ENCODE data around the gene EPPIN. TPM values are rescaled to one million over a fixed set of nuclear protein-coding genes. Genes with fewer than 3 reads are reported as not detected.

Gene EPPIN
- total and polyA plus RNA-seq, 2 of the 8 experiments (the other 6 are each of a cell fraction or from before 2014, with no cell fraction given): 0.06 TPM; not detected in 1

DNA sequence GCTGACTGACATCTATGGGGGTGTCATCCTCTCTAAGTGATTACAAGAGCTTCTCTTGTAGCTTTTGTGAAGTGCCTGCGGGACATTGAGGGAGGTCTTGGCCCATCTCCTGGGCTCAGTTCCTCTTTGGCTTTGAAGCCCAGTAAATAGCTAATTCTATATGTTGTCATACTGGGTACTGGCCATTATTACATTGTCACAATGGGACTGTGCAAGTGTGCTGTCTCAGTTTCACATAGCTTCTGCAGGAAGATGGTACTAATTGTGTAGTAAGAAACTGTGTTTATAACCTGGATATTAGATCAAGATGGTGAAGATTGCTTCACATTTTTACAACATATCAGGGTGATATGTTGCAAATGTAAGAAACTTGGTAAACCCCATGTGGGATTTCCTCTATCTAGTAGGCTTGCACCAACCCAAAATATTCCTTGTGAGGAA is 51.7 kb downstream of the EPPIN start:
- no peaks in the 10 kb centered on the region for H3K27me3 ChIP-seq (replicated peaks in 1 of 4; ENCODE audit: control insufficient read depth in 3 of 4, extremely low read depth in 1 of 4, insufficient read depth in 3 of 4, low read length in 3 of 4)
- H3K4me3 ChIP-seq (ENCODE audit: extremely low read depth in 1 of 4, insufficient read depth in 2 of 4, low read depth in 3 of 4, low read length in 4 of 4): no peak overlapping the region
- ChIA-PET CTCF (ENCODE audit: partially characterized antibody) (interaction anchor here (1.0 kb wide), 1 partner anchor 173 kb away, joined by 3 read pairs; no protein-coding TSS in a partner anchor), POLR2A (ENCODE audit: partially characterized antibody) (interaction anchor here (0.6 kb wide), 1 partner anchor 90 kb away, joined by 3 read pairs; no protein-coding TSS in a partner anchor)
- no peaks in the 10 kb centered on the region for H3K79me1 ChIP-seq (ENCODE audit: low read depth, low read length)
- H4K20me1 ChIP-seq (replicated peaks in 1 of 2; ENCODE audit: control insufficient read depth in 1 of 2, insufficient read depth in 2 of 2, low read length in 2 of 2): no peaks in the 10 kb centered on the region
- H2BK120ac ChIP-seq (replicated peaks; ENCODE audit: low read depth, low read length): no peak overlapping the region
- no peak overlapping the region for H3K18ac ChIP-seq (ENCODE audit: extremely low read depth, low read length)
- H3K4ac ChIP-seq (replicated peaks; ENCODE audit: insufficient read length, low read depth, low read length): no peak overlapping the region
- no peak overlapping the region for H2BK15ac ChIP-seq (ENCODE audit: low read length)
- 85% methylated on average over 1 of the region's 1 CpG; no CpG with 5 or more reads in 1 of the 2 experiments for WGBS, 2 experiments (ENCODE audit: extremely low coverage in 1 of 2, insufficient coverage in 1 of 2, insufficient read length in 1 of 2, insufficient replicate concordance in 2 of 2, low coverage in 1 of 2, low lambda C conversion rate in 2 of 2, missing lambda C conversion rate in 1 of 2)
- H4K8ac ChIP-seq (ENCODE audit: extremely low read depth, insufficient read depth, low read length): no peak overlapping the region
- no peaks in the 10 kb centered on the region for H3K9me3 ChIP-seq (ENCODE audit: insufficient read depth in 2 of 2, low read depth in 1 of 2, low read length in 1 of 2)
- H2AK5ac ChIP-seq (ENCODE audit: low read depth, low read length): no peak overlapping the region
- no peak for DNase-seq (ENCODE audit: low read depth in 1 of 2, low spot score in 2 of 2)
- no peak overlapping the region for H2BK12ac ChIP-seq (ENCODE audit: low read depth, low read length)
- H3K23ac ChIP-seq (ENCODE audit: insufficient read length): no peak overlapping the region
- no peaks in the 10 kb centered on the region for H3K23me2 ChIP-seq (ENCODE audit: low read depth, low read length)
- H2BK20ac ChIP-seq (ENCODE audit: low read length): no peak overlapping the region
- no peak overlapping the region for H3K9ac ChIP-seq (replicated peaks in 1 of 4; ENCODE audit: extremely low read depth in 1 of 4, low read depth in 3 of 4, low read length in 3 of 4)
- H3K36me3 ChIP-seq (ENCODE audit: control insufficient read depth in 2 of 4, insufficient read depth in 4 of 4, low read length in 3 of 4): no peaks in the 10 kb centered on the region
- H2AFZ ChIP-seq (ENCODE audit: low read length): no peak overlapping the region
- 0 out of 7 replicates have a peak, but pooled peaks cover 0 to 3% (median 0%) of the 10 kb centered on the region in 4 experiments for H3K4me1 ChIP-seq (replicated peaks in 1 of 4; ENCODE audit: control insufficient read depth in 3 of 4, insufficient read depth in 4 of 4, low read length in 3 of 4)
- no peak overlapping the region for H3K4me2 ChIP-seq (ENCODE audit: insufficient read depth in 1 of 2, low read depth in 2 of 2, low read length in 2 of 2)
- H3K56ac ChIP-seq (replicated peaks; ENCODE audit: insufficient read length, low read depth, low read length): no peak overlapping the region
- no peak overlapping the region for H4K5ac ChIP-seq (ENCODE audit: insufficient read length, low read depth, low read length)
- no peak for FAIRE-seq
- no peak overlapping the region for H3K14ac ChIP-seq (ENCODE audit: insufficient read length)
- TF ChIP-seq POU5F1 (IDR thresholded peaks at IDR 0.05; ENCODE audit: low read depth, low read length) (no peak), USF2 (IDR thresholded peaks at IDR 0.05; ENCODE audit: low read length) (no peak)
- no peaks in the 10 kb centered on the region for H3K79me2 ChIP-seq (ENCODE audit: control insufficient read depth in 1 of 2, insufficient read depth in 2 of 2, low read length in 2 of 2)
- H4K91ac ChIP-seq (replicated peaks; ENCODE audit: insufficient read length, low read length): no peak overlapping the region
- H2BK5ac ChIP-seq (ENCODE audit: low read depth, low read length): no peak overlapping the region
- no peak overlapping the region for H3K27ac ChIP-seq (ENCODE audit: low read depth, low read length)

Small RNA genes lying within 50 kb of the gene (small RNA-seq; reads per million reads assigned to genes)
- gene AL031663.1 (ENCODE audit: insufficient read depth) (not detected), gene HSPD1P21 (ENCODE audit: insufficient read depth) (not detected), gene RNA5SP485 (ENCODE audit: insufficient read depth) (not detected)

Other genes with a start within 250 kb of the EPPIN start
- gene RBPJL, start 240.6 kb downstream of the EPPIN start, total RNA-seq (2021; fragmentation: NEBNext Ultra II Directional; extraction: Animal tissue kit (Norgen Biotek cat#: 25700)): 0.67 and 0.73 TPM in 2 replicates
- 1.3 and 1.5 TPM in 2 replicates for gene RBPJL, start 240.6 kb downstream of the EPPIN start, polyA plus RNA-seq (2011; rRNA removed)
- gene MATN4, start 239.1 kb downstream of the EPPIN start, total RNA-seq (2021; fragmentation: NEBNext Ultra II Directional; extraction: Animal tissue kit (Norgen Biotek cat#: 25700)): 4.0 and 4.4 TPM in 2 replicates
- 2.1 and 3.6 TPM in 2 replicates for gene MATN4, start 239.1 kb downstream of the EPPIN start, polyA plus RNA-seq (2011; rRNA removed)
- 59.2 and 60.2 TPM in 2 replicates for gene SDC4, start 199.0 kb downstream of the EPPIN start, total RNA-seq (2021; fragmentation: NEBNext Ultra II Directional; extraction: Animal tissue kit (Norgen Biotek cat#: 25700))
- gene SDC4, start 199.0 kb downstream of the EPPIN start, polyA plus RNA-seq (2011; rRNA removed): 29.9 and 34.6 TPM in 2 replicates
- gene SYS1, start 184.2 kb downstream of the EPPIN start, total RNA-seq (2021; fragmentation: NEBNext Ultra II Directional; extraction: Animal tissue kit (Norgen Biotek cat#: 25700)): 18.2 and 19.6 TPM in 2 replicates
- gene SYS1, start 184.2 kb downstream of the EPPIN start, polyA plus RNA-seq (2011; rRNA removed): 50.8 and 57.4 TPM in 2 replicates
- not detected in 2 replicates for gene TP53TG5, start 169.1 kb downstream of the EPPIN start, total RNA-seq (2021; fragmentation: NEBNext Ultra II Directional; extraction: Animal tissue kit (Norgen Biotek cat#: 25700))
- not detected in 2 replicates for gene TP53TG5, start 169.1 kb downstream of the EPPIN start, polyA plus RNA-seq (2011; rRNA removed)
- gene DBNDD2, start 139.1 kb downstream of the EPPIN start, total RNA-seq (2021; fragmentation: NEBNext Ultra II Directional; extraction: Animal tissue kit (Norgen Biotek cat#: 25700)): 50.1 and 55.8 TPM in 2 replicates
- 95.5 and 96.3 TPM in 2 replicates for gene DBNDD2, start 139.1 kb downstream of the EPPIN start, polyA plus RNA-seq (2011; rRNA removed)
- 64.3 and 66.0 TPM in 2 replicates for gene PIGT, start 131.3 kb downstream of the EPPIN start, total RNA-seq (2021; fragmentation: NEBNext Ultra II Directional; extraction: Animal tissue kit (Norgen Biotek cat#: 25700))
- gene PIGT, start 131.3 kb downstream of the EPPIN start, polyA plus RNA-seq (2011; rRNA removed): 89.7 and 113 TPM in 2 replicates
- gene WFDC2, start 77.6 kb downstream of the EPPIN start, total RNA-seq (2021; fragmentation: NEBNext Ultra II Directional; extraction: Animal tissue kit (Norgen Biotek cat#: 25700)): 77.9 and 86.0 TPM in 2 replicates
- 137 and 156 TPM in 2 replicates for gene WFDC2, start 77.6 kb downstream of the EPPIN start, polyA plus RNA-seq (2011; rRNA removed)
- not detected in 2 replicates for gene SPINT3, start 31.8 kb downstream of the EPPIN start, total RNA-seq (2021; fragmentation: NEBNext Ultra II Directional; extraction: Animal tissue kit (Norgen Biotek cat#: 25700))
- not detected in 2 replicates for gene SPINT3, start 31.8 kb downstream of the EPPIN start, polyA plus RNA-seq (2011; rRNA removed)
- not detected in 2 replicates for gene WFDC6, start 7.9 kb downstream of the EPPIN start, total RNA-seq (2021; fragmentation: NEBNext Ultra II Directional; extraction: Animal tissue kit (Norgen Biotek cat#: 25700))
- not detected in 2 replicates for gene WFDC6, start 7.9 kb downstream of the EPPIN start, polyA plus RNA-seq (2011; rRNA removed)
- gene WFDC8, start 31.9 kb upstream of the EPPIN start, total RNA-seq (2021; fragmentation: NEBNext Ultra II Directional; extraction: Animal tissue kit (Norgen Biotek cat#: 25700)): not detected in 2 replicates
- gene WFDC8, start 31.9 kb upstream of the EPPIN start, polyA plus RNA-seq (2011; rRNA removed): not detected in 2 replicates
- gene WFDC10A, start 82.3 kb upstream of the EPPIN start, total RNA-seq (2021; fragmentation: NEBNext Ultra II Directional; extraction: Animal tissue kit (Norgen Biotek cat#: 25700)): not detected in 2 replicates
- gene WFDC10A, start 82.3 kb upstream of the EPPIN start, polyA plus RNA-seq (2011; rRNA removed): not detected in 2 replicates
- not detected in 2 replicates for gene WFDC9, start 83.9 kb upstream of the EPPIN start, total RNA-seq (2021; fragmentation: NEBNext Ultra II Directional; extraction: Animal tissue kit (Norgen Biotek cat#: 25700))
- not detected in 2 replicates for gene WFDC9, start 83.9 kb upstream of the EPPIN start, polyA plus RNA-seq (2011; rRNA removed)
- gene WFDC11, start 122.8 kb upstream of the EPPIN start, total RNA-seq (2021; fragmentation: NEBNext Ultra II Directional; extraction: Animal tissue kit (Norgen Biotek cat#: 25700)): not detected in 2 replicates
- not detected in 2 replicates for gene WFDC11, start 122.8 kb upstream of the EPPIN start, polyA plus RNA-seq (2011; rRNA removed)
- not detected in 2 replicates for gene WFDC13, start 154.6 kb upstream of the EPPIN start, total RNA-seq (2021; fragmentation: NEBNext Ultra II Directional; extraction: Animal tissue kit (Norgen Biotek cat#: 25700))
- not detected in 2 replicates for gene WFDC13, start 154.6 kb upstream of the EPPIN start, polyA plus RNA-seq (2011; rRNA removed)
- gene WFDC10B, start 157.6 kb upstream of the EPPIN start, total RNA-seq (2021; fragmentation: NEBNext Ultra II Directional; extraction: Animal tissue kit (Norgen Biotek cat#: 25700)): 0.54 TPM in 1 of 2 replicates, not detected in the other
- gene WFDC10B, start 157.6 kb upstream of the EPPIN start, polyA plus RNA-seq (2011; rRNA removed): 0.21 and 0.36 TPM in 2 replicates
- gene SPINT4, start 174.9 kb upstream of the EPPIN start, total RNA-seq (2021; fragmentation: NEBNext Ultra II Directional; extraction: Animal tissue kit (Norgen Biotek cat#: 25700)): not detected in 2 replicates
- gene SPINT4, start 174.9 kb upstream of the EPPIN start, polyA plus RNA-seq (2011; rRNA removed): not detected in 2 replicates
- gene WFDC3, start 244.5 kb upstream of the EPPIN start, total RNA-seq (2021; fragmentation: NEBNext Ultra II Directional; extraction: Animal tissue kit (Norgen Biotek cat#: 25700)): 0.50 TPM in 1 of 2 replicates, not detected in the other
- gene WFDC3, start 244.5 kb upstream of the EPPIN start, polyA plus RNA-seq (2011; rRNA removed): 0.11 and 0.60 TPM in 2 replicates
- 38.4 and 41.9 TPM in 2 replicates for gene DNTTIP1, start 244.6 kb upstream of the EPPIN start, total RNA-seq (2021; fragmentation: NEBNext Ultra II Directional; extraction: Animal tissue kit (Norgen Biotek cat#: 25700))
- gene DNTTIP1, start 244.6 kb upstream of the EPPIN start, polyA plus RNA-seq (2011; rRNA removed): 32.6 and 34.9 TPM in 2 replicates